ENCODE data around the gene AGAP5.
A peak's percentile ranks its signal among the peaks of the same experiment; 100 is the strongest.

The AGAP5 gene

DNA sequence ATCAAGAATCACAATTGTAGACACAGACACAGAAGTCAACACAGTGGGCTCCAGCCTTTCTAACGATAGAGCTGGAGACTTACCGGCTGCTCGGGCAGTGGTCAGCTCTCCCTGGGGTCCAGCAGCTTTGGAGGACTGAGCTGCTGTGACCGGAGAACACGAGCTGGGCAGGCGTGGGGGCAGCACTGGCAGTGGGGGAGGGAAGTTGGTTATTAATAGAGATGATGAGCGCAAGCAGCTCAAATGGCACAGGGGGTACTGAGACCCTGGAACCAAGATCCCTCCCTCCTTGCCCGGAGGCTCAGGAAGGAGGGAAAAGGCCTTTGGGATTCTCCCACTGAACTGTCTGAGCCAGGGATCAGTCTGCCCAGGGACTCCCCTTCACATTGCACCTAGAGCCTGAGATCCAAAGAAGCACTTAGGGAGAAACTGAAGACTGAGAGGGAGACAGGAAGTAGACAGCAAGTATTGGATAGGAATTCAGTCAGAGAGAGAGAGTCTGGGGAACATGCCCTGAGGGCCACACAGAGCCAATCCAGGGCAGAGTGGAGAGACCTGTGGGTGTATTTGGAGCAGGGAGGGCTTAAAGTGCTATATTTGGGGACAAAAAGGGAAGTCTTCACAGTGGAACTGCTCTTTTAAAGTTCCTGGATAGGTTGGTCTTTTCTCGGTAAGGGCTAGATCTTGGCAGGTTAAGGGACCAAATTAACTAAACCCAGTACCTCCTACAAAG lies 56.4 kb downstream of the AGAP5 start, which contains the start of gene MYOZ1:
MYOZ1 (minus strand) TSS at position 147 of the 733 bp plus-strand sequence. CDS start 1,457 bp downstream, outside the sequence.
- DNase-seq (ENCODE audit: low read depth) = peak; percentile 35
- TF ChIP-seq, protein P1, sequence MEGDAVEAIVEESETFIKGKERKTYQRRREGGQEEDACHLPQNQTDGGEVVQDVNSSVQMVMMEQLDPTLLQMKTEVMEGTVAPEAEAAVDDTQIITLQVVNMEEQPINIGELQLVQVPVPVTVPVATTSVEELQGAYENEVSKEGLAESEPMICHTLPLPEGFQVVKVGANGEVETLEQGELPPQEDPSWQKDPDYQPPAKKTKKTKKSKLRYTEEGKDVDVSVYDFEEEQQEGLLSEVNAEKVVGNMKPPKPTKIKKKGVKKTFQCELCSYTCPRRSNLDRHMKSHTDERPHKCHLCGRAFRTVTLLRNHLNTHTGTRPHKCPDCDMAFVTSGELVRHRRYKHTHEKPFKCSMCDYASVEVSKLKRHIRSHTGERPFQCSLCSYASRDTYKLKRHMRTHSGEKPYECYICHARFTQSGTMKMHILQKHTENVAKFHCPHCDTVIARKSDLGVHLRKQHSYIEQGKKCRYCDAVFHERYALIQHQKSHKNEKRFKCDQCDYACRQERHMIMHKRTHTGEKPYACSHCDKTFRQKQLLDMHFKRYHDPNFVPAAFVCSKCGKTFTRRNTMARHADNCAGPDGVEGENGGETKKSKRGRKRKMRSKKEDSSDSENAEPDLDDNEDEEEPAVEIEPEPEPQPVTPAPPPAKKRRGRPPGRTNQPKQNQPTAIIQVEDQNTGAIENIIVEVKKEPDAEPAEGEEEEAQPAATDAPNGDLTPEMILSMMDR (conservative IDR thresholded peaks at IDR 0.05; ENCODE audit: low read depth, low read length) = no peak
- H3K4me3 ChIP-seq (ENCODE audit: low read depth, low read length) = no peak within 1 kb of the TSS

DNA sequence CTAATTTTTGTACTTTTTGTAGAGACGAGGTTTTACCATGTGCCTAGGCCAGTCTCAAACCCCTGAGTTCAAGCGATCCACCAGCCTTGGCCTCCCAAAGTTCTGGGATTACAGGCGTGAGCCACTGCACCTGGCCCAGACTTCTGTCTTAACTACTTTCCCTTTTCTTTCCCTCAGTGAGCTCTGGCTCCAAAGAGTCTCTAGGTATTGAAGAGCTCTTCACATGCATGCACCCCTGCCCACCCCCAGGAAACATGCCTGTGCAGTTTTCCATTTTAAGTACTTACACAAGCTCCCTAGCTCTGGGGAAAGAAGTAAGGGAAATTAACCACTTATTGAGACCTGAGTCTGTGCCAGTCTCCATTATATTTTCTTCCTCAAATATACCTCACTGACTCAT lies 58.6 kb downstream of the AGAP5 start:
- H3K4me3 ChIP-seq (ENCODE audit: low read depth, low read length) = no peak overlapping the region
- TF ChIP-seq, protein P1 (conservative IDR thresholded peaks at IDR 0.05; ENCODE audit: low read depth, low read length) = no peak
- no peak for DNase-seq (ENCODE audit: low read depth)

DNA sequence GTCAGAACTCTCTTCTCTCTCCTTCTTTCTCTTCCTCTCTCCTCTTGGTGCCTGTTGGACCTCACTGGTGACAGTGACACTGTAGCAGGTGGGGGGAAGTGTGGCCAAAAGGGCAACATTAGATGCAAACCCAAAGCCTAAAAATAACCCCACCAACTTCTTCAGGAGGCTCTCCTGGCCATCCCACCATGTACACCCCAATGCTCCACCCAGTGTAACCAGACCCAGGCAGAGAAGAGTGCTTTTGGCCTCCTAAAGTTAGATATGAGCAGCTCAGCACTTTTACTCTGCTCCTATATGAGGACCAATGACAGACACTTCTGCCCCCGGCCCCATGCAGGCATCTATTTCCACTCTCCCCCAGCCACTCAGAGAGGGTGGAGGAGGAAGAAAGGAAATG lies 62.1 kb downstream of the AGAP5 start:
- DNase-seq (ENCODE audit: low read depth) = no peak
- TF ChIP-seq, protein P1 (conservative IDR thresholded peaks at IDR 0.05; ENCODE audit: low read depth, low read length) = no peak
- H3K4me3 ChIP-seq (ENCODE audit: low read depth, low read length) = no peak overlapping the region

GRCh38 chr10:73634421-73634820 lies 63.5 kb downstream of the AGAP5 start:
- TF ChIP-seq, protein P1 (conservative IDR thresholded peaks at IDR 0.05; ENCODE audit: low read depth, low read length) = no peak
- DNase-seq (ENCODE audit: low read depth) = no peak
- H3K4me3 ChIP-seq (ENCODE audit: low read depth, low read length) = no peak overlapping the region

DNA sequence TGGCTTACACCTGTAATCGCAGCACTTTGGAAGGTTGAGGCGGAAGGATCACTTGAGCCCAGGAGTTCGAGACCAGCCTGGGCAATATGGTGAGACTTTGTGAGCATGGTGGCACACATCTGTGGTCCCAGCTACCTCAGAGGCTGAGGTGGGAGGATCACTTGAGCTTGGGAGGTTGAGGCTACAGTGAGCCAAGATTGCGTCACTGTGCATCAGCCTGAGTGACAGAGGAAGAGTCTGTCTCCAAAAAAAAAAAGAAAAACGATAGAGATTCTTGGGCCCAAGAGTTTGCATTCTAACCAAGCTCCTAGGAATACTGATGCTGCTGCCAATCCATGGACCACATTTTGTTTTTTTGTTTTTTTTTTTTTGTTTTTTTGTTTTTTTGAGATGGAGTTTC lies 68.7 kb downstream of the AGAP5 start:
- H3K4me3 ChIP-seq (ENCODE audit: low read depth, low read length) = no peak overlapping the region
- TF ChIP-seq, protein P1 (conservative IDR thresholded peaks at IDR 0.05; ENCODE audit: low read depth, low read length) = no peak
- DNase-seq (ENCODE audit: low read depth) = no peak

DNA sequence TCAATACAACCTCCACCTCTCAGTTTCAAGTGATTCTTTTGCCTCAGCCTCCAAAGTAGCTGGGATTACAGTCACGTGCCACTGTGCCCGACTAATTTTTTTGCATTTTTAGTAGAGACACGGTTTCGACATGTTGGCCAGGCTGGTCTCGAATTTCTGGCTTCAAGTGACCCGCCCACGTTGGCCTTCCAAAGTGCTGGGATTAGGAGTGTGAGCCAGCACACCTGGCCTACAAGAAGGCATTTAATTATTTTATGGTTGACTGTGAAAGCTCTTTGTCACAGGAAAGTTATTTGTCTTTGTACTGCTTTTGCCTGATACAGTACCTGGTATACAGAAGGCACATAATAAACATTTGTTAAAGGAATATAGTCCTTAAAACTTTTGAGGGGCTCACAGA lies 69.5 kb downstream of the AGAP5 start:
- DNase-seq (ENCODE audit: low read depth) = no peak
- no peak overlapping the region for H3K4me3 ChIP-seq (ENCODE audit: low read depth, low read length)
- TF ChIP-seq, protein P1 (conservative IDR thresholded peaks at IDR 0.05; ENCODE audit: low read depth, low read length) = no peak

GRCh38 chr10:73627300-73627699 lies 70.6 kb downstream of the AGAP5 start:
- no peak overlapping the region for H3K4me3 ChIP-seq (ENCODE audit: low read depth, low read length)
- no peak for DNase-seq (ENCODE audit: low read depth)
- TF ChIP-seq, protein P1 (conservative IDR thresholded peaks at IDR 0.05; ENCODE audit: low read depth, low read length) = no peak
